Measurements from ENCODE around the gene CLIP4. TPM values are rescaled to one million over a fixed set of nuclear protein-coding genes. Genes with fewer than 3 reads are reported as not detected.

The CLIP4 gene
- total RNA-seq, 1 experiment from 2014 or later, result 11.3 TPM

DNA sequence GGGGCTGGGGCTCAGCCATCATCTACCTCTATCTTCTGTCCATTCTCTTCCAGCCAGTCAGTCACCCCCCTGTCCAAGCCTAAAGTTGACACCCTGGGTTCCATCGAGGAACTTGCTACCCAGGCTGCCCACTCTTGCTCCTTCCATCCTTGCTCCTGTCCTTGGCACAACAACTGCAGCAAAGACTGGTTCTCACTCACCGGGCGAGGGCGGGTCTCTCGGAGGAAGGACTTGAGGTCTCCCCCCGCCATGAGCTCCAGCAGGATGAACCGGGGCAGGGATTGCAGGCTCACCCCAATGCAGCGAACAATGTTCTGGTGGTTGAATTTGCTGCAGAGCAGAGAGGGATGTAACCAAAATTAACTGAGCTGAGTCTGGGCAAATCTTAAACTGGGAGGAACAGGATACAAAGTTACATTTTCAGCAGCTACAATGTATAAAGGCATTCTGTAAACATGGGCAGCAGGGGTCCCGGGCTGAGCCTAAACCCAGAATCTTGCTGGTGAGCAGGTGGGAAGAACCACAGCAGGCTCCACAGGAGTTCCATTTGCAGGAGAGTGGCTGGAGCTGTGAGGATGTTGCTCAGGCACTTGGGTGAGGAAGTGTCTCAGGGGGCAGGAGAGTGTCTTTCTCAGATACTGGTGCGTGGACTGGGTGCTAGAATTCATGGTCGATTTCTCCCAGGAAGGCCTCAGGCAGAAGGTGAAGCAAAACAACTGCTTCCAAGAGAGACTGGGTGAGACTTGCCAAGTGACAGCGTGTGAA, 105.5 kb downstream of the CLIP4 start:
- no peak for DNase-seq (ENCODE audit: low spot score)

GRCh38 chr2:29222381-29223179, 107.4 kb downstream of the CLIP4 start:
- DNase-seq (ENCODE audit: low spot score), result no peak

DNA sequence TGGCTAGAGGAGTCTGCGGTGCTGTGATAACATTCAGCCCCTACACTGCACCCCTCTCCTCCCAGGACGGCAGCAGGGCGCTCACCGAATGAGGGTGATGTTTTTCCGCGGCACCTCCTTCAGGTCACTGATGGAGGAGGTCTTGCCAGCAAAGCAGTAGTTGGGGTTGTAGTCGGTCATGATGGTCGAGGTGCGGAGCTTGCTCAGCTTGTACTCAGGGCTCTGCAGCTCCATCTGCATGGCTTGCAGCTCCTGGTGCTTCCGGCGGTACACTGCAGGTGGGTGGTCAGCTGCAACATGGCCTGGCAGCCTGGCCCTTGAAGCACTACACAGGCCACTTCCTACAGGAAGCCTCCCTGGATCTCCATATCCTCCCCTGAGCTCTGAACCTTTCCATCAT, 108.0 kb downstream of the CLIP4 start:
- no peak for DNase-seq (ENCODE audit: low spot score)

GRCh38 chr2:29223851-29224692, 108.9 kb downstream of the CLIP4 start:
- peak; percentile 66 for DNase-seq (ENCODE audit: low spot score)

- DNase-seq (ENCODE audit: low spot score), result no peak
Observed at GRCh38 chr2:29224693-29225551, 109.7 kb downstream of the CLIP4 start.

DNA sequence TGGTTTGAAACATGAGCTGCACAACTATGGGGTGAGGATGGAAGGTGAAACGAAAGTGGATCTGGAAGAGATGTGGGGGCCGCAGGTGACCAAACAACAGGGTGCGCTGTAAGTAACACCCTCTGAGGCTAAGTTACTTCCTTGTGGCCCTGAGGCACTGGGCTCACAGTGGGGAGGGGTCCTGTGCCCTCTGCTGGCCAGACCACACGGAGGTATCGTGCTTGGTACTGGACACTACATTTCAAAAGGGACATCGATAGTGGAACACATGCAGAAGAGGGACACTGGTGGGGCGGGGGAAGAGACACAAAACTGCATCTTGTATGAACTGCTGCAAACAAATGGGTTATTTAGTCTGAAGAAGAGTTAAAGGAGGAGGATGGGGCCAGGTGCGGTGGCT, 110.6 kb downstream of the CLIP4 start:
- DNase-seq (ENCODE audit: low spot score), result no peak

DNA sequence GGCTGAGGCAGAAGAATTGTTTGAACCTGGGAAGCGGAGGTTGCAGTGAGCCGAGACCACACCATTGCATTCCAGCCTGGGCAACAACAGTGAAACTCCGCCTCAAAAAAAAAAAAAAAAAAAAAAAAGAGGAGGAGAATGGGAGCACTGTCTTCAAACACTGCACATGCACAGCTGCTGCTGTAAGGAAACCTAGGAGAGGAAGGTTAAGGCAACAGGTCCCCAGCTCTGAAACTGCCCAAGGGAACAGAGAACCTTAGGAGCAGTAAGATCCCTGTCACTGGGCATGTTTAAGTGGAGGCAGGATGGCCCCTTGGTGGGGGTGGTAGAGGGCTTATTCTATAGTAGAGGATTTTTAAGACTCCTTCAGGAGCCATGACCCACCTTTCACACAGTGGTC, 111.2 kb downstream of the CLIP4 start:
- DNase-seq (ENCODE audit: low spot score), result no peak

- DNase-seq (ENCODE audit: low spot score), result no peak
Observed at GRCh38 chr2:29226808-29227207, 111.6 kb downstream of the CLIP4 start.

GRCh38 chr2:29227935-29228675, 112.9 kb downstream of the CLIP4 start:
- no peak for DNase-seq (ENCODE audit: low spot score)

GRCh38 chr2:29228947-29229346, 113.7 kb downstream of the CLIP4 start:
- DNase-seq (ENCODE audit: low spot score), result no peak

DNA sequence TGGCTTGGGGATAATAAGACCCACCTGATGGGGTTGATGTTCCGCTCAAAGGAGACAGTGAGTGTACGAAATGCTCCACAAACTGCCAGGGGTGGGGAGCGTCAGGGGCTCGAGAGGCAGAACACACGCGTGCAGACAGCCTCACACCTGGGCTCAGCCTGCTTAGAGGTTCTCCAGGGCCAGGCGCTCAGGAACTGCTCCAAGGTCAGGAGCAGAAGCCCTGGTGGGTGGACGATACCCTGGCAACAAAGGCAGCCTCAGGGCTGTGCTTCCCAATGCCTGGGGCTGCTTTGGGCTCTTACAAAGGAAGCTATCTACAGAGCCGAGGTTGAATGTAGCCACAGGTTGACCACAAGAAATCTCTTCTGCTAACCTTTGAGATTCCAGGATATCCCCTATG, 114.4 kb downstream of the CLIP4 start:
- DNase-seq (ENCODE audit: low spot score), result no peak

DNA sequence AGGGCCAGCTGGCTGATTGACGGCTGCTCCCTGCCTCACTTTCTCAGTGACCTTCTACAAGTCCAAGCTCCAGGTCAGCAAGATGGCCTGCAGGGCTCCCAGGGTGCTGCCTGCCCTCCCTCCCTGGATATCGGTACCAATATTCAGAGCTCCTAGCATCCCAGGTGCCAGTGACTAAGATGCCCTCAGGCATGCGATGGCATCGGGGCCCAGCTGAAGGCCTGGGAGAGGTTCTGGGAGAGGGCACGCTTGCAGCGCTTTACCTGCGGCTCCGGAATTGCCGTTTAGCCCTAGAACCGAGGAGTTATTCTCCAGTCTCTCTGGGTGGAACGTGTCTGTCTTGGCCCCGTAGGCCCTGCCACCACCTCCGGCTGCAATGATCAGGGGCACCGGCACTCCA, 116.8 kb downstream of the CLIP4 start:
- no peak for DNase-seq (ENCODE audit: low spot score)

GRCh38 chr2:29233428-29233827, 118.2 kb downstream of the CLIP4 start:
- DNase-seq (ENCODE audit: low spot score), result peak; percentile 45

DNA sequence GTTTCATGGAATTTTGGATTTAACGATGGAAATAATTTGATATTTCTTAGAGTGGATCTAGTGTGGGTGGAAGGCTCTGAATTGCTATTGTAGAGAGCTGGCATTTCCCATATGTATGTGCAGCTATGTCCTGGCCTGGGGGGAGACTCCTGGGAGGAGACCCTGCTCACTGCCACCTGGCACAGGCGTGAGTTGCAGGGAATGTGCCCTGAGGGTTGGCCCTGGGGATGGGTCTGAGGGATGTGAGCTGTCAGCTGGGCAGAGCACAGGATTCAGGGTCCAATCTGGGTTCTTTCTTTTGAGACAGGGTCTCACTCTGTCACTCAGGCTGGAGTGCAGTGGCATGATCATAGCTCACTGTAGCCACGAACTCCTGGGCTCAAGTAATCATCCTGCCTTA, 120.2 kb downstream of the CLIP4 start:
- DNase-seq (ENCODE audit: low spot score), result no peak

DNA sequence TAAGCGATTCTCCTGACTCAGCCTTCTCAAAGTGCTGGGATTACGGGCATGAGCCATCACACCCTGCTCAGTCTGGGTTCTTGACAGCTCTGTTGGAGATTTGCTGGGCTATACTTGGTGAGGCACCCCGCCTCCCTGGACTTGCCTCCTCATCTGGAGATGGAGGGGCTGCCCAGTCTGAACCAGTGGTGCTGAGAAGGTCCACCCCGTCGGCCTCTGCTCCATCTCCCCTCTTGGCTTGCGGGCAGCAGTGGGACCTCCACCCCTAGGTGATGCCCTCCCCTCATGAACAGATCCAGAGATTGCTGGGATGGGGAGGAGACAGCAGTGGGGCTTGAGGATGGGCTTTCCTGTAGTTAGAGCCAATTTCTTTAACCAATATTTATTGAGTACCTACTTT, 120.9 kb downstream of the CLIP4 start:
- DNase-seq (ENCODE audit: low spot score), result no peak

GRCh38 chr2:29238497-29238896, 123.3 kb downstream of the CLIP4 start:
- peak; percentile 56 for DNase-seq (ENCODE audit: low spot score)

Measured in HT-29 (cell line).